ENCODE results near the gene RABGGTA.
A peak's percentile ranks its signal among the peaks of the same experiment; 100 is the strongest.

The RABGGTA gene

GRCh38 chr14:24279301-24280186, 8.1 kb upstream of the RABGGTA start:
- peak in 1 of 2 experiments; percentile 18 for DNase-seq

GRCh38 chr14:24278424-24278823, 7.0 kb upstream of the RABGGTA start:
- no peak for DNase-seq

DNA sequence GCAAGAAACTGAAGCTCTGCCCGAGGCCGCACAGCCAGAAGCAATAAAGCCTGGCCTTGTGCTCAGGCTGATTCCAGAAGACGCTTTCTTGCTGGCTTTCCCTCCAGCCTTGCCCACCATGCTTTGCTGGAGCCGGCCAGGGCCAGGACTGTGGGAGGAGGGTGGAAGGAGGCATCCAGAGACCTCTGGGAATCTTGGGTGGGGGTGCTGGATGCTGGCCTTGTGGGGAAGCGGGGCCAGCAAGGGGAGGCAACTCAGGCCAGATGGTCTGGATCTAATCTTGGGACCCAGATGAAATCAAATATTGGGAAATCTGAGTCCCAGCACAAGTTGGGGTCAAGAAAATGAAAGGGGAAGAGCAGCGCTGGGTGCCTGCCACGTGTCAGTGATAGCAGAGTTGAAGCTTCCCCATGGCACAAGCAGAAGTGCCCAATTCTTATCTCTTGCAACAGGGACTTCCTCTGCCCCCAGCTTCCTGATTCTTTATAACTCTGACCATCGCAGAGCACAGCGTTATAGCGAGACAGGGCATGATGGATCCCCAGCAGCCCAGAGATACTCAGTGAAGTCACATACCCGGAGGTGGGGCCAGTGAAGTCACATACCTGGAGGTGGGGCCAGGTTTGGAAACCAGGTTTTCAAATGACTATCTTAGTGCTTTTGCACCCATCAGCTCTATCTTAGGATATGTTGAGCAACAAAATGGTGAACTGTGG, 6.4 kb upstream of the RABGGTA start:
- DNase-seq = no peak

- no peak for DNase-seq
Observed at GRCh38 chr14:24277071-24277470, 5.7 kb upstream of the RABGGTA start.

DNA sequence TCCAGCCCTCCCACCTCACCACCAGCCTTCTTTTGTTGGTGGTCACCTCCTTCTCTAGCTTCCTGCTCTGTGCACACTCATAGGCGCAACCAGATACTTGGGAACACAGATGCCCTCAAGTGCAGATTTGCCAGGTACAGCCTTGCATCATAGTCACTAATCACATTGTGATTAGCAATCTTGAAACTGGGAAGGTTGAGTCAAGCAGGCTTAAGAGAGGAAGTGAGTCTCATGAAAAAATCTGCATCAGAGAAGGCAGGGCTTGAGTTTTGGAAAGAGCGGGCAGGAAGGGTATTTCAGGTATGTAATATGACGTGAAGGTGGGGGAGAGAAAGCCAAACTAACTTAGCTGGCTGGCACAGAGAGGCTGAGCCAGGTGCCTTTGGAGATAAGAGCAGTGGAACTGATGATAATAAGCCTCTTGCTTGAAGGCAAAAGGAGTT, 2.7 kb upstream of the RABGGTA start:
- no peak for DNase-seq

DNA sequence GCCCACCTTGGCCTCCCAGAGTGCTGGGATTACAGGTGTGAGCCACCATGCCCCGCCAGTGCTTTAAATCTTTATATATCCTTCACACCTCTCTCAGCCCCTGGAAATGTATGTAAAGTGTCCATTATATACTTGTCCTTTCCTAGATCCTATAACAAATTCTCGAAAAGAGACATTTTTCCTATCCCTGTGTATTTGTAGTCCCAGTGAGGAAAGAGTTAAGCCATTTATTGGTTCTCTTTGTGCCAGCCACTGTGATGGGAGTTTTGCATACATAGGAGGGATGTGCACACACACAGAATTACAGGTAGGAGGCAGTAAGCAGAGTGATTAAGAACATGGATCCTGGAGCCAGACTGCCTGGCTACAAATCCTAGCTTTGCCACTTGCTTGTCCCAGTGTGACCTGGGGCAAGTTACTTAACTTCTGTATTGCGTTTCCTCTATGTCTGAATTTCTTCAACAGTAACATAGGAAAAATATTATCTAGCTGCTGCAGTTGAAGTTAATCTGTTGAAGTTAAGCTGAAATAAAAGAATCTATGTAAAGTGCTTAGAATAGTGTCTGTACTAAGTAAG, 2.1 kb upstream of the RABGGTA start:
- peak in 1 of 2 experiments; percentile 24 for DNase-seq

DNA sequence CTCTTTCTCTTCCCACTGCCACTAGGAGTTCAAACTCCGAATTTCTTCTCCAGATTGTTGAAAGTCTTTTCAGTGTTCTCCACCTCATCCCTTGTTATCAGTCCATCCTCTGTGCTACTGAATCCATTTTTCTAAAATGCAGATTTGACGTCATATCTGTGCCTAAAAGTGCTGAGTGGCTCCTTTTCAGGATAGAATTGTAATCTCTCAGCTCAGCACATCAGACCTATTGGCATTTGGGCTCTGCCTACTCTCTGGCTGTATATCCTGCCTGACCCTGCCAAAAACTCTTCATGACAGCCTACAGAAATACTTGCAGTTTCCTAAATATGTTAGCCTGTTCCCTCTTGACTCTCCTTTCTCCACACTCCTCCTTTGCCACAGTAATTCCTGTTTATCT, 1.1 kb upstream of the RABGGTA start:
- DNase-seq = no peak

DNA sequence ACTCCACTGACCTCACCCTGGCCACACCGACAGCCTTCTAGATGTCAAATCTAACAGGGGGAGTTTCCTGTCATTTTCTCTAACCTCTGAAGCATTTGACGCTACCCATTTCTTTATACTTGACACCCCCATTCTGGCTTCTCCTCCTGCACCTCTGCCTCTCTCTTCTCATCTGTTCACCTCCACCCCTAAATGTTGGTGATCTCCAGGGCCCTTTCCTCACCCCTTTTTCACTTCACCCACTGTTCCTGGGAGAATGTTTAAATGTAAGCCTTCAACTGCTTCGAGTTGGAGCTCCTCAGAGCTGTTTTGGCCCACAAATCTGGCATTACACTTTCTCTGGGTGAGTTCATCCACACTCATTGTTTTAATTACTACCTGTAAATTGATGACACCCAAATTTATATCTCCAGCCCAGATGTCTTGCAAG, 452 bp upstream of the RABGGTA start:
- DNase-seq = no peak

GRCh38 chr14:24270537-24271133, 762 bp downstream of the RABGGTA start:
- DNase-seq = peak in 1 of 2 experiments; percentile 47

GRCh38 chr14:24269910-24270536, 1.4 kb downstream of the RABGGTA start:
- DNase-seq = no peak

DNA sequence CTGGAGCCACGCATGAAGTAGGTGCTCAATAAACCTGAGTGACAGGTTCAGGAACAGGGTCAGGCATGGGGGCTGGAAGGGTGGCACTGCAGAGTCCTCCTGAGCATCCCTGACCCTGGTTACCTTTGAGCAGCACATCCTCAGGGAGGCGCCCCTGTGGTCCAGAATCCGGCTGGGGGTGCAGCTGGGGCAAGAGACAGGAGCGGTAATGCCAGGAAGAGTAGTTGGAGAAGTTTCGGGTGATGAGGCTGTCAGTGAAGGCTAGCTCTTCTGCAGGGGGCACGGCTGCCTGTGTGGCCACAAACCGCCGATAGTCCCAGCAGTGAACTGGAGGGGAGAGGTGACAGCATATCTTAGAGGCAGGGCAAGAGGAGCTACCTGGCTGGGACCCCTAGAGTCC, 2.0 kb downstream of the RABGGTA start:
- no peak for DNase-seq

DNA sequence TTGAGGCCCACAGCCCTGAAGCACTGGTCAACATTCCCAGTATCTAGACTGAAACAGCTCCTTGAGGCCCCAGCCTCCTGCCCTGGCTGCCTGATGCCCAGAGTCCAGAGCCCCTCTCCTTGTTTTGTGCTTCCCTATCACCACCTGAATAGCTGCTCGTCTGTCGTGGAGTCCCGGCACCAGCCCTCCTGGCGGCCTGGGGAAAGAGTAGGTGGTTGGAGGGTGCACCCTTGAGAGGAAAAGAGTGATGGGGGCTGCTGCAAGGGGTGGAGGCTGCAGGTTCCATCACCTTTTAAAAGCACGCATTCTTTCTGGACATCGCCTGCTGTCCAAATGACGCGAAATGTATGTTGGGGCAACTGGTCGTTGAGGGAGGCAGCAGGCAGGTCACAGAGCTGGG, 3.2 kb downstream of the RABGGTA start:
- no peak for DNase-seq

DNA sequence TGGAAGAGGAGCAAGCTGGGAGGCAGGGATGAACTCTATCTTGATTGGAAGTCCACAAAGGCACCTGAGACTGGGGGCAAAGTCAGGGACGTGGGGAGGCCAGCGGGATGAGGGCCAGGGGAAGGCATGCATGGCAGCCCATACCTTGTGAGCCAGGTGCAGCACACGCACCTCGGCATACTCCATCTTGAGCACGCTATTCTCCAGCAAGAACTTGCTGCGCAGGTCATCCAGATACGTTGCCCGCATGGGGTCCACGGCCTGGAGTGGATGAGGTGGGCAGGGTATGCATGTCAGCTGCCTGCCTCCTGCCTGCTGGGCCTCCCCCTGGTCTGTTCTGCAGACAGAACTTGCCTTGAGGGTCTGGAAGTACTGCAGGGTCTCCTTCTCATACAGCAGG, 3.9 kb downstream of the RABGGTA start:
- DNase-seq = no peak

DNA sequence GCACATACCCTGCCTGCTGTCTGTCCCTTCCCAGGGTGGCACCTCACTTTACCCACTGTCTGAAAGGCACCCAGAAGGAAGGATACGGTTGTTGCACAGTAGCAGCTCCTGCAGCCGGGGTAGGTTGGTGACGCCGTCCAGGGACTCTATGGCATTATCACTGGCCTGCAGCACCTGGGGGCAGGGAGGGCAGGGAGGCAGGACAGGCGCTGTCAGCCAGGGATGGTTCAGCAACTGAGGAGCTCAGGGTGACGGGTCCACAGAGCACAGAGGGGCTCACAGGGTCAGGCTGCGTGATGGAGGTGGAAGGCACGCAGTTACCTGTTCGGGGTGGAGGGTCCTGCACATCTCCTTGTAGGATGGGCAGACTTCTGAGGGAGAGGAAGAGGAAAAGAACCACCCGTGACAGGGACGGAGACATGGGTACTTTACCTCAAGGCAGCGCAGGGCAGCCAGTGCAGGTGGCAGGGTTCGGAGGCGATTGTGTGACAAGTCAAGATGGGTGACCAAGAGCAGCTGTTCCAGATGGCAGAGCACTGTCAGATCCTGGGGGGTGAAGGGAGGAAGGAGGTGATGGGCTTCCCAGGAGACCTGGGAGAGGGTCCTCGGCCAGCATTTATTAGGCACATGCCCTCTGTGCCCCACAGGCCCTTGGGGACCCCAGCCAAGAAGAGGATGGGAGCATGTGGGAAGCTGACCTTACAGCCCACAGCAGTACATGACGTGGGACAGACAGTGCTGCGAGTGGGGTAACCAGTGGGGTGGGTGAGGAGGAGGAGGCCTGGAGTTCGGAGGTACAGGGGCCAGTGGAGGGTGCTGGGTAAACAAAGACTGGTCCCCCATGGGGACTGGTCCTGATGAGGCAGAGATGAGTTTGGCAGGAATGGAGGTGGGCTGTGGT, 4.8 kb downstream of the RABGGTA start:
- DNase-seq = no peak

GRCh38 chr14:24264298-24264697, 7.1 kb downstream of the RABGGTA start:
- no peak for DNase-seq

GRCh38 chr14:24263848-24264247, 7.5 kb downstream of the RABGGTA start:
- no peak for DNase-seq

- DNase-seq = no peak
Observed at GRCh38 chr14:24262821-24263733, 8.3 kb downstream of the RABGGTA start, which contains the start of gene TGM1. TSS of gene TGM1 (minus strand) at chr14:24263177. CDS start at chr14:24262352, 825 bp downstream.

GRCh38 chr14:24261969-24262327, 9.4 kb downstream of the RABGGTA start:
- DNase-seq = no peak

GRCh38 chr14:24261256-24261968, 10.0 kb downstream of the RABGGTA start:
- DNase-seq = no peak

DNA sequence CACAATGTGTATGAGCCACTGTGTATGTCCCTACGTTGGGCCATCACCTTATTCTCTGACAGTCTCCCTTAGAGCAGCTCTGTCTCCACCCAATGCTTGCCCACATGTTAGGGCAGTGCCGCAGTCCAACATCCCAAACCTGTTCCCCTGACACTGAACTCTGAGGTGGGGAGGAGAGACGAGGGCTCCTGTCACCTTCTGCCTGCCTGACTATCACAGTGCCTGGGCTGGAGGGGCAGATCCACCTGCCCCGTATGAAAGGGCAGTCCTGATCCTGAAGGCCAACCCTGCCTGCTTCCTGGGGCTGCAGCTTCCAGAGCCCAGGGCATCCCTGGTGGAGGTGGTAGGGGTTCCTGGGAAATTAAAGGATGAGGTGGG, 10.6 kb downstream of the RABGGTA start:
- DNase-seq = no peak
